Measurements from ENCODE around the gene SLC39A11.
"Not testable (repeated sequence)": the region's sequence is repeated elsewhere in the genome, so short reads cannot be mapped to it uniquely, and the experiment has no call there.

SLC39A11 gene

GRCh38 chr17:72764632-72765041 lies 327.9 kb downstream of the SLC39A11 start:
- Histone ChIP-seq H3K4me1 (ENCODE audit: control insufficient read depth, insufficient read depth, low read length) (no peaks in the 10 kb centered on the region), H3K9ac (ENCODE audit: low read depth, low read length) (no peak overlapping the region), H3K9me3 (ENCODE audit: control insufficient read depth, insufficient read depth, low read length) (peaks cover 8% of the 10 kb centered on the region), H3K36me3 (ENCODE audit: control insufficient read depth, insufficient read depth, low read length) (no peaks in the 10 kb centered on the region), H3K4me3 (ENCODE audit: low read depth, low read length) (no peak overlapping the region), H3K27me3 (ENCODE audit: control insufficient read depth, insufficient read depth, low read length) (peaks cover 17% of the 10 kb centered on the region; the same call in 1 of the 2 replicates), H3K27ac (ENCODE audit: low read depth, low read length) (no peak overlapping the region)

GRCh38 chr17:72763981-72764380 lies 328.5 kb downstream of the SLC39A11 start:
- Histone ChIP-seq H3K4me1 (ENCODE audit: control insufficient read depth, insufficient read depth, low read length) (no peaks in the 10 kb centered on the region), H3K27me3 (ENCODE audit: control insufficient read depth, insufficient read depth, low read length) (peaks cover 17% of the 10 kb centered on the region; the same call in 1 of the 2 replicates), H3K4me3 (ENCODE audit: low read depth, low read length) (no peak overlapping the region), H3K27ac (ENCODE audit: low read depth, low read length) (no peak overlapping the region), H3K9me3 (ENCODE audit: control insufficient read depth, insufficient read depth, low read length) (peaks cover 8% of the 10 kb centered on the region; the same call in 1 of the 2 replicates), H3K36me3 (ENCODE audit: control insufficient read depth, insufficient read depth, low read length) (no peaks in the 10 kb centered on the region), H3K9ac (ENCODE audit: low read depth, low read length) (no peak overlapping the region)

DNA sequence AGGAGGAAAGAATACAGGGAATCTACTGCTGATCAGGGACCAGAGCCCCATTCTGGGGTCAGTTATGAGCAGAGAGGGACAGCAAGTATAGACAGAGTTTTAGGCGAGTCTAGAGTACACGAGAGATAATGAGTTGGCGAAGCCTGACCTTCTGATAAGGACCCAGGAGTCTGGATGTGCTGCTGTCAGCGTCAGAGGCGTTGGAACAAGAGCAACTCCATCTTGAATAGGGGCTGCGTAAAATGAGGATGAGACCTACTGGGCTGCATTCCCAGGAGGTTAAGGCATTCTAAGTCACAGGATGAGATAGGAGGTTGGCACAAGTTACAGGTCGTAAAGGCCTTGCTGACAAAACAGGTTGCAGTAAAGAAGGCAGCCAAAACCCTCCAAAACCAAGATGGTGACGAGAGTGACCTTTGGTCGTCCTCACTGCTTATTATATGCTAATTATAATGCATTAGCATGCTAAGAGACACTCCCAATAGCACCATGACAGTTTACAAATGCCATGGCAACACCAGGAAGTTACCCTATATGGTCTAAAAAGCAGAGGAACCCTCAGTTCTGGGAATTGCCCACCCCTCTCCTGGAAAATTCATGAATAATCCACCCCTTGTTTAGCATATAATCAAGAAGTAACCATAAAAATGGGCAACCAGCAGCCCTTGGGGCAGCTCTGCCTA lies 330.5 kb downstream of the SLC39A11 start:
- H3K27me3 ChIP-seq (ENCODE audit: control insufficient read depth, insufficient read depth, low read length) = peaks cover 17% of the 10 kb centered on the region; the same call in 1 of the 2 replicates
- not testable (repeated sequence) for H3K4me1 ChIP-seq (ENCODE audit: control insufficient read depth, insufficient read depth, low read length); H3K36me3 ChIP-seq (ENCODE audit: control insufficient read depth, insufficient read depth, low read length); H3K9ac ChIP-seq (ENCODE audit: low read depth, low read length); H3K4me3 ChIP-seq (ENCODE audit: low read depth, low read length); H3K27ac ChIP-seq (ENCODE audit: low read depth, low read length); H3K9me3 ChIP-seq (ENCODE audit: control insufficient read depth, insufficient read depth, low read length)

DNA sequence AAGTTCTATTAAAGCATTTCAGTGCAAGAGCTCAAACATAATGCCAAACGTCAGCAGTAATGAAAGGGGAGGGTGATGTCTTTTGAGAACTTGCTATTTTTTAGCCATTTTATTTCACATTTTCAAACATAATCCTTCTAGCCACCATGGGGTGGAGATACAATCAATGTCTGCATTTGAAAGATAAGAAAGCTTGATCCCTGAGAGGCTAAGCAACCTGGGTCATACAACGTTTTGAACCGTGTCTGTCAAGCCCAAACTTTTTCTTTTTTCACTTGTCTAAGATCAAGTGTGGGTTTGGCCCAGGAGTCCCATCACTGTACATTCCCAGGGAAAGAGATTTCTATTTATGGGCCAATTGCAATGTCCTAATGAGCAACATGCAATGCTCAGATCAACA lies 331.1 kb downstream of the SLC39A11 start:
- Histone ChIP-seq H3K9ac (ENCODE audit: low read depth, low read length) (no peak overlapping the region), H3K36me3 (ENCODE audit: control insufficient read depth, insufficient read depth, low read length) (no peaks in the 10 kb centered on the region), H3K27me3 (ENCODE audit: control insufficient read depth, insufficient read depth, low read length) (peaks cover 17% of the 10 kb centered on the region; the same call in 1 of the 2 replicates), H3K4me1 (ENCODE audit: control insufficient read depth, insufficient read depth, low read length) (no peaks in the 10 kb centered on the region), H3K9me3 (ENCODE audit: control insufficient read depth, insufficient read depth, low read length) (no peaks in the 10 kb centered on the region), H3K4me3 (ENCODE audit: low read depth, low read length) (no peak overlapping the region), H3K27ac (ENCODE audit: low read depth, low read length) (no peak overlapping the region)

GRCh38 chr17:72760368-72760767 lies 332.1 kb downstream of the SLC39A11 start:
- Histone ChIP-seq H3K27me3 (ENCODE audit: control insufficient read depth, insufficient read depth, low read length) (peaks cover 17% of the 10 kb centered on the region; the same call in 1 of the 2 replicates), H3K9me3 (ENCODE audit: control insufficient read depth, insufficient read depth, low read length) (no peaks in the 10 kb centered on the region), H3K4me1 (ENCODE audit: control insufficient read depth, insufficient read depth, low read length) (no peaks in the 10 kb centered on the region), H3K36me3 (ENCODE audit: control insufficient read depth, insufficient read depth, low read length) (no peaks in the 10 kb centered on the region), H3K4me3 (ENCODE audit: low read depth, low read length) (no peak overlapping the region), H3K9ac (ENCODE audit: low read depth, low read length) (no peak overlapping the region), H3K27ac (ENCODE audit: low read depth, low read length) (no peak overlapping the region)

GRCh38 chr17:72759301-72759700 lies 333.2 kb downstream of the SLC39A11 start:
- Histone ChIP-seq H3K9ac (ENCODE audit: low read depth, low read length) (no peak overlapping the region), H3K9me3 (ENCODE audit: control insufficient read depth, insufficient read depth, low read length) (no peaks in the 10 kb centered on the region), H3K27ac (ENCODE audit: low read depth, low read length) (no peak overlapping the region), H3K4me3 (ENCODE audit: low read depth, low read length) (no peak overlapping the region), H3K36me3 (ENCODE audit: control insufficient read depth, insufficient read depth, low read length) (no peaks in the 10 kb centered on the region), H3K4me1 (ENCODE audit: control insufficient read depth, insufficient read depth, low read length) (no peaks in the 10 kb centered on the region), H3K27me3 (ENCODE audit: control insufficient read depth, insufficient read depth, low read length) (peaks cover 14% of the 10 kb centered on the region; the same call in 1 of the 2 replicates)

DNA sequence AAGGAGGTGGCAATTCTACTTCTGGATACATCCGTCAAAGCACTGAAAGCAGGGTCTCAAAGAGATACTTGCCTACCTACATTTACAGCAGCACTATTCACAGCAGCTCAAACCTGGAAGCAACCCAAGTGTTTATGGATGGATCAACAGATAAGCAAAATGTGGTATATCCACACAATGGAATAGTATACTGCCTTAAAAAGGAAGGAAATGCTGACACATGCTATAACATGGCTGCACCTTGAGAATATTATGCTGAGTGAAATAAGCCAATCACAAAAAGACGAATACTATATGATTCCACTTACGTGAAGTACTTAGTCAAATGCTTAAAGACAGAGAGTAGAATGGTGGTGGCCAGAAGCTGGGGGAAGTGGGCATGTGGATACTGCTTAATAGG lies 336.2 kb downstream of the SLC39A11 start:
- H3K36me3 ChIP-seq (ENCODE audit: control insufficient read depth, insufficient read depth, low read length) = no peaks in the 10 kb centered on the region
- H3K4me3 ChIP-seq (ENCODE audit: low read depth, low read length) = no peak overlapping the region
- no peak overlapping the region for H3K27ac ChIP-seq (ENCODE audit: low read depth, low read length)
- H3K27me3 ChIP-seq (ENCODE audit: control insufficient read depth, insufficient read depth, low read length) = no peaks in the 10 kb centered on the region
- no peak overlapping the region for H3K9ac ChIP-seq (ENCODE audit: low read depth, low read length)
- H3K4me1 ChIP-seq (ENCODE audit: control insufficient read depth, insufficient read depth, low read length) = no peaks in the 10 kb centered on the region
- no peaks in the 10 kb centered on the region for H3K9me3 ChIP-seq (ENCODE audit: control insufficient read depth, insufficient read depth, low read length)

- Histone ChIP-seq H3K4me3 (ENCODE audit: low read depth, low read length) (no peak overlapping the region), H3K9ac (ENCODE audit: low read depth, low read length) (no peak overlapping the region), H3K27ac (ENCODE audit: low read depth, low read length) (no peak overlapping the region), H3K36me3 (ENCODE audit: control insufficient read depth, insufficient read depth, low read length) (no peaks in the 10 kb centered on the region), H3K9me3 (ENCODE audit: control insufficient read depth, insufficient read depth, low read length) (no peaks in the 10 kb centered on the region), H3K4me1 (ENCODE audit: control insufficient read depth, insufficient read depth, low read length) (no peaks in the 10 kb centered on the region), H3K27me3 (ENCODE audit: control insufficient read depth, insufficient read depth, low read length) (no peaks in the 10 kb centered on the region)
Observed at GRCh38 chr17:72754513-72754912, 338.0 kb downstream of the SLC39A11 start.

DNA sequence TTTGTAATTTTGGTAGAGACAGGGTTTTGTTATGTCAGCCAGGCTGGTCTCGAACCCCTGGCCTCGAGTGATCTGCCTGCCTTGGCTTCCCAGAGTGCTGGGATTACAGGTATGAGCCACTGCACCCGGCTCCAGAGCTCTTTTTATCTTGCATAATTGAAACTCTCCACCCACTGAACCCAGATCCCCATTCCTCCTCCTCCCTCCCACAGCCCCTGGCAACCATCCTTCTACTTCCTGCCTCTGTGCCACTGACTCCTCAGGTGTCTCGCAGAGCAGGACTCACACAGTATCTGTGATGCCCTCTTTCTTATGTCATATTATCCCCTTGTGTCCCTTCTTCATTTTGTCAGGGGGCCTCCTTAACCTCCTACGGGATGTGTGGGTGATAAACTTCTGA lies 340.7 kb downstream of the SLC39A11 start:
- Histone ChIP-seq H3K27ac (ENCODE audit: low read depth, low read length) (no peak overlapping the region), H3K9ac (ENCODE audit: low read depth, low read length) (no peak overlapping the region), H3K4me3 (ENCODE audit: low read depth, low read length) (no peak overlapping the region), H3K27me3 (ENCODE audit: control insufficient read depth, insufficient read depth, low read length) (no peaks in the 10 kb centered on the region), H3K36me3 (ENCODE audit: control insufficient read depth, insufficient read depth, low read length) (no peaks in the 10 kb centered on the region), H3K9me3 (ENCODE audit: control insufficient read depth, insufficient read depth, low read length) (no peaks in the 10 kb centered on the region), H3K4me1 (ENCODE audit: control insufficient read depth, insufficient read depth, low read length) (no peaks in the 10 kb centered on the region)

DNA sequence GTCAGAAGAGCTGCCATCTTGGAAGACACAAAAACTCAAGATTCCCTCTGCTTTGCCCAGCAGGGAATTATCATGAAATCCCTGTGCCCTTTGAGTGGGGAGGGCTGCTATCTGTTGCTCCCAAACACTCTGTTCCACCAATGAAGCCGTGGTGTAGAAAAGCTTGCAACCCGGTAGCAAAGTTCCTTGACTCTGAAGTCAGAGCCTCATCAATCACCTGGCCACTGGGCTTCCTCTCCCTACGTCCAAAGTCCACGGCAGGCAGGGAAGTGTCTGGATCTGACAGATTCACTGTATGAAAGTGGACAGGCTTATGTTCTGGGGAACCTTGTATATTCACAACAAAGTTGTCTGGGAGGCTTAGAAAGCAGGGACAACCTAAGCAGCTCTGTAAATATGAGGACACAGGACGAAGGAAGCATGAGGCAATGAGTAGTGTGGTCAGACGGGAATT lies 343.3 kb downstream of the SLC39A11 start:
- H3K9ac ChIP-seq (ENCODE audit: low read depth, low read length) = no peak overlapping the region
- H3K36me3 ChIP-seq (ENCODE audit: control insufficient read depth, insufficient read depth, low read length) = no peaks in the 10 kb centered on the region
- H3K4me1 ChIP-seq (ENCODE audit: control insufficient read depth, insufficient read depth, low read length) = no peaks in the 10 kb centered on the region
- no peaks in the 10 kb centered on the region for H3K27me3 ChIP-seq (ENCODE audit: control insufficient read depth, insufficient read depth, low read length)
- no peak overlapping the region for H3K27ac ChIP-seq (ENCODE audit: low read depth, low read length)
- H3K9me3 ChIP-seq (ENCODE audit: control insufficient read depth, insufficient read depth, low read length) = no peaks in the 10 kb centered on the region
- H3K4me3 ChIP-seq (ENCODE audit: low read depth, low read length) = no peak overlapping the region

DNA sequence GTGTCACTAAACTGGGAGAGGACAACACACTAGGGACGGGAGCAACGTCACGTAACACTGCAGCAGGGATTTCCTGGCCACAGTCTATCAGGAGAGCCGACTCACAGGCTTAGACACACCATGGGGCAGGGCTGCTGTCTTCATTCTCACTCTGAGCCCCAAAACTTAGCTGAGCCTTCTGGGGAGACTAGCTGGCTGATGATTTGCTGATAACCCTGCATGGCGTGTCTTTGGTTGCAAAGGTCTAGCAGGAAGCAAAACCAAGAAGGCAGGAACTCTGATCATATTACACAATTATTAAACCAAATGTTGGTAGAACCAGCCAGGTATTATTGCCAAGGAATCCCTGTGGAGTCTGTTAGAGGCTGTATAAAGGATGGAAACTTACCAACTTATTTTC lies 345.0 kb downstream of the SLC39A11 start:
- no peak overlapping the region for H3K9ac ChIP-seq (ENCODE audit: low read depth, low read length)
- no peak overlapping the region for H3K27ac ChIP-seq (ENCODE audit: low read depth, low read length)
- H3K9me3 ChIP-seq (ENCODE audit: control insufficient read depth, insufficient read depth, low read length) = no peaks in the 10 kb centered on the region
- H3K27me3 ChIP-seq (ENCODE audit: control insufficient read depth, insufficient read depth, low read length) = no peaks in the 10 kb centered on the region
- H3K4me3 ChIP-seq (ENCODE audit: low read depth, low read length) = no peak overlapping the region
- H3K4me1 ChIP-seq (ENCODE audit: control insufficient read depth, insufficient read depth, low read length) = peaks cover 14% of the 10 kb centered on the region
- H3K36me3 ChIP-seq (ENCODE audit: control insufficient read depth, insufficient read depth, low read length) = no peaks in the 10 kb centered on the region

Data from HUES48 (cell line).